Dendritic cell treated with granulocyte-macrophage colony-stimulating factor and Interleukin-4, amounts not matched to agents 40 ng/mL and 50 ng/mL, for 4 days (primary cell): ENCODE results near the gene B3GALT4.
A peak's percentile ranks its signal among the peaks of the same experiment; 100 is the strongest.

ENCODE experiments used
- H3K27ac Mint-ChIP-seq: one replicate; pipeline ENCODE4 v1.8.0; 2022; ENCODE audit warnings: mild to moderate bottlenecking, mixed read lengths
- H3K27me3 Mint-ChIP-seq: one replicate; pipeline ENCODE4 v1.8.0; 2022; ENCODE audit warnings: mild to moderate bottlenecking, mixed read lengths
- H3K36me3 Mint-ChIP-seq: one replicate; pipeline ENCODE4 v1.8.0; 2022; ENCODE audit warnings: low read depth, mixed read lengths
- H3K4me1 Mint-ChIP-seq: one replicate; pipeline ENCODE4 v1.8.0; 2022; ENCODE audit warnings: low read depth, mixed read lengths
- H3K4me3 Mint-ChIP-seq: one replicate; pipeline ENCODE4 v1.8.0; 2022; ENCODE audit warnings: mild to moderate bottlenecking, moderate library complexity, mixed read lengths
- H3K9me3 Mint-ChIP-seq: one replicate; pipeline ENCODE4 v1.8.0; 2022; ENCODE audit warnings: mixed read lengths
- intact Hi-C: fragments of 100-400 bp; cut with micrococcal nuclease; formaldehyde crosslinking; loops from one replicate; pipeline ENCODE4 v1.15.0; 2022

B3GALT4 gene

DNA sequence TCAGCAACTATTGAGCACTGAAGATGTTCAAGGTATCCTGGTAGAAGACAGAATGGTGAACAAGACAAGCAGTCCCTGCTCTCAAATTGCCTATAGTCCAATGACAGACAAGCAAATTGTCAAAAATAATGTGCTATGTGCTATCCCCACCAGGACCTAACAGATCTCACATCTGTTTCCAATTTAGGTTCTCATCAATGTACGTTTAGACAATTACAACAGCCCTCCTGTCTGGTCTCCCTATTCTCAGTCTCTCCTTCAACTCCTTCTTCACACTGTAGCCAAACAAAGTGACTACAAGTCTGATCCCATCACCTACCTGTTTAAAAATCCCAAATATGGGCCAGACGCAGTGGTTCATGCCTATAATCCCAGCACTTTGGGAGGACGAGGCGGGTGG, 29.4 kb downstream of the B3GALT4 start:
- intact Hi-C loops = no loop called here
- no peaks in the 10 kb centered on the region for H3K27me3 Mint-ChIP-seq
- no peak overlapping the region for H3K27ac Mint-ChIP-seq
- peaks cover 59% of the 10 kb centered on the region for H3K4me1 Mint-ChIP-seq
- no peak overlapping the region for H3K4me3 Mint-ChIP-seq
- no peaks in the 10 kb centered on the region for H3K9me3 Mint-ChIP-seq
- peaks cover 89% of the 10 kb centered on the region for H3K36me3 Mint-ChIP-seq

DNA sequence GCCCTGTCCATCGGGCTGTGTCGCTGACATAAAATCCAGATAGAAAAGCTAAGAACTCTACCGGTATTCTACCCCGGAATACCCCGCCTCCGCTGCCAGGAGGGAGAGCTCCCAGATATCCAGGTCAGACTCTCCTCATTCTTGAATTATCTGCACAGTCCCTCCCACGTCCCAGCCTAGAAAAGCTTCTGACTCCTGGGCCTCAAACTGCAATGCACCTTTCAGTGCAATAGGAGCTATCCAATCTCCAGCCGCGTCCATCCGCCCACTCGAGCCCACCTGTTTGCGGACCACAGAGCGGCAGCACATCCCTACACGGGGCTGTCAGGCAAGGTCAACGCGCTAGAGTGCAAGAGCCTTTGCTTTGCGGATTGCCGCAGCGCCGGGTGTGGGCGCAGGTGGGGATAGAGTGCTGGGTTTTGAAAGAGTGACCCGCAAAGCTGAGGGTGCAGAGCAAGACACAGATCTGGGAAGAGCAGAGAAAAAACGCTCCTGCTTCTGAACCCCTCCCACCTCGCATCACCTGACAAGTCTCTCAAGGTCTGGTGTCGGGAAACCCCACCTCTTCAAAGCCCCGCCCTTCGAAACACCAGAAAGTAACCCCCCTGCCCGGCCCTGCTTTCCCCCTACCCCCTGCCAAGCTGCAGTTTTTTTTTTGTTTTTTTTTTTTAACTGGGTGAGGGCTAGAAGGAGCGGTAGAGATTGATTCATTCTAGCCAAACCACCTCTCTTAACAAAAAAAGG, 35.6 kb downstream of the B3GALT4 start:
- intact Hi-C loops = loop anchor here (2.0 to 5.0 kb wide), 2 partner anchors 14 to 35 kb away; partner anchors contain the start of gene RGL2
- H3K36me3 Mint-ChIP-seq = peaks cover 90% of the 10 kb centered on the region
- H3K9me3 Mint-ChIP-seq = no peaks in the 10 kb centered on the region
- peak overlapping the region; percentile 98 for H3K27ac Mint-ChIP-seq
- H3K27me3 Mint-ChIP-seq = no peaks in the 10 kb centered on the region
- H3K4me3 Mint-ChIP-seq = peak overlapping the region; percentile 100
- peaks cover 59% of the 10 kb centered on the region for H3K4me1 Mint-ChIP-seq

DNA sequence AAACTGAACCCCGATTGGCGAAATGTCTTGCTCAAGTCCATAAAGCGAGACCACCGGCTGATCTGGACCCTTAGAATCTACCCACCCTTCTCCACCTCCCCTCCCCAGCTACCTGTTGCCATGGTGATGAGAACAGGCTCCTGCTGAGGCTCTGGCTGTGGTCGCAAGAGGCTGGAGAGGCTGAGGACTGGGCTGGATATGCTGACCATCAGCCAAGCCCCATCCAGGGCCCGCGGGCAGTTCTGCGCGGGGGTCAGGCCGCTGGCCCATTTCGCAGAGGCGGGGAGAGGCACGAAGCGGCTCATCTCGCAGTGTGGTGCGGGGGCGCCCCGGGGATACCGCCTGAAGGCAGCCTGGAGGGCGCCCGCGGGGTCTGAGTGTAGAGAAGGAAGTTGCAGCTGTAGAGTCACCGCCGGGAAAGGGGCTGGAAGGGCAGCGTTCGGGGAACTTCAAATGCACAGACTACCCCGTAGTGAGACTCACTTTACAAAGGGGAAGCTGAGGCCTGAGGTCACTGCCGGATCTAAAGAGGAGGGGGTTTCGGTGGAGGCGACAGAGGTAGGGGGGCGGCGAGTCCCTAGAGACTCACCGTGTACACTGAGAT, 36.3 kb downstream of the B3GALT4 start:
- intact Hi-C loops = loop anchor here (2.0 to 5.0 kb wide), 2 partner anchors 14 to 34 kb away; partner anchors contain the start of gene RGL2
- Mint-ChIP-seq H3K4me1 (peaks cover 60% of the 10 kb centered on the region), H3K27ac (peak overlapping the region; percentile 98), H3K27me3 (no peaks in the 10 kb centered on the region), H3K4me3 (peak overlapping the region; percentile 100), H3K36me3 (peaks cover 94% of the 10 kb centered on the region), H3K9me3 (no peaks in the 10 kb centered on the region)

DNA sequence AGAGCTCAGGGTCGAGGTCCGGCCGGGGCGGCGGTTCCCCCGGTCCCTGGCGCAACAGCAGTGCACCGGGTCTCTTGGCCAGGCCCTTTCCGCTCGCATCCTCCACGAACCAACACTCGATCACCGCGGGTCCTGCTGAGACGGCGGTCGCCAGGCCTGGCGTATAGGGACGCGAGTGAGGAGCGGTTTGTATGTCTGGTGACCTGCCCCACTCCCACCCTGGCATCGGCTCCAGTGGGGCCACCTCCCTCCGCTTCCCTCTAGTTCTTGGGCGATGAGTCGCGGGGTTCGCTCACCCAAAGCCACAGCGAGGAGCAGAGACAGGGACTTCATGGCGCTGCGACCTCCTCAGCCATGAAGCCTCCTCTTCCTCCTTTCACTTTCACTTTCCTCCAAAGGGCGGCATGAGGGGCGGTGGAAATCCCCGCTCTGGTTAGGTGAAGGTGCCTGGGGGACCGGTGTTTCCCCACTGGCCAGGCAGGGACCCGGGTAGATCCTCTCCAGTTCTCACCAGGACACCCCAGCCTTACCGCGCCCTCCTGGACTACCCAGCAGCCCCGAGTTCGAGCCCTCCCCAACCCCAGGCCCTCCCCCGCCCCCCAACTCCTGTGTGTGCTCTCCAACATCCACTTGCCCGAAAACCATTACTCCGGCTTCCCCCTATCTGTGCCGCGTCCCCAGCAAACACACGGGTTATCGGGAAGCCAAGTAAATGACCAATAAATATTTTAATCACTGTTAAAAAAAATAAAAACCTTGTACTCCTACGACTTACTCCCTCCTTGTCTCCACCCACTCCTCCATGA, 37.0 kb downstream of the B3GALT4 start, which contains the start of gene TAPBP:
Gene TAPBP (minus strand): TSS at position 370 of the 806 bp plus-strand sequence. CDS start 37 bp downstream, at position 333.
- intact Hi-C loops = loop anchor here (1.0 to 5.0 kb wide), 3 partner anchors 9 to 33 kb away; partner anchors contain the start of gene RGL2
- Mint-ChIP-seq H3K9me3 (no peaks in the 10 kb centered on the region), H3K27me3 (no peaks in the 10 kb centered on the region), H3K4me1 (peaks cover 62% of the 10 kb centered on the region), H3K27ac (peak within 1 kb of the TSS; percentile 98), H3K4me3 (peak within 1 kb of the TSS; percentile 100), H3K36me3 (peaks cover 94% of the 10 kb centered on the region)

DNA sequence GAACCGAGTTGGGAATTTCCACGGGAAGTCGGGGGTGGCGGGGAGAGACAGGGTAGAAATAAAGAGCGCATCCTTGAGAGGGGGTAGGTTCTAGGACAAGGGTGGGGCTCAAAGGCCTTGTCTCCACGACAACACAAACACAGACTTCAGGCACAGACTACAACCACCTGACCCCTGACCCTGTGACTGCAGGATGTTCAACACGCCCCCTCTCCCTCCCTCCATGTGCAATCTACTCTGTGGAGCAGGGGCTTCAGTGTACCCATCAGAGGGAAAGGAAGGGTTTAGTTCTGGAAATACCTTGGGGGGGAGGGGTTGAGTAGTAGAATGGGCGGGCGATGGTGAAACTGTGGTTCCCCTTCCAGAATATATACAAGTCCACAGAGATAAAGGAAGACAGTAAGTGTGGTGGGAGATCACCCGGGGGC, 37.6 kb downstream of the B3GALT4 start:
- peak overlapping the region; percentile 98 for H3K27ac Mint-ChIP-seq
- H3K27me3 Mint-ChIP-seq = no peaks in the 10 kb centered on the region
- H3K9me3 Mint-ChIP-seq = no peaks in the 10 kb centered on the region
- peaks cover 69% of the 10 kb centered on the region for H3K4me1 Mint-ChIP-seq
- peak overlapping the region; percentile 100 for H3K4me3 Mint-ChIP-seq
- H3K36me3 Mint-ChIP-seq = peaks cover 94% of the 10 kb centered on the region
- intact Hi-C loops = loop anchor here (1.0 to 5.0 kb wide), 2 partner anchors 9 to 33 kb away; no protein-coding TSS in a partner anchor

DNA sequence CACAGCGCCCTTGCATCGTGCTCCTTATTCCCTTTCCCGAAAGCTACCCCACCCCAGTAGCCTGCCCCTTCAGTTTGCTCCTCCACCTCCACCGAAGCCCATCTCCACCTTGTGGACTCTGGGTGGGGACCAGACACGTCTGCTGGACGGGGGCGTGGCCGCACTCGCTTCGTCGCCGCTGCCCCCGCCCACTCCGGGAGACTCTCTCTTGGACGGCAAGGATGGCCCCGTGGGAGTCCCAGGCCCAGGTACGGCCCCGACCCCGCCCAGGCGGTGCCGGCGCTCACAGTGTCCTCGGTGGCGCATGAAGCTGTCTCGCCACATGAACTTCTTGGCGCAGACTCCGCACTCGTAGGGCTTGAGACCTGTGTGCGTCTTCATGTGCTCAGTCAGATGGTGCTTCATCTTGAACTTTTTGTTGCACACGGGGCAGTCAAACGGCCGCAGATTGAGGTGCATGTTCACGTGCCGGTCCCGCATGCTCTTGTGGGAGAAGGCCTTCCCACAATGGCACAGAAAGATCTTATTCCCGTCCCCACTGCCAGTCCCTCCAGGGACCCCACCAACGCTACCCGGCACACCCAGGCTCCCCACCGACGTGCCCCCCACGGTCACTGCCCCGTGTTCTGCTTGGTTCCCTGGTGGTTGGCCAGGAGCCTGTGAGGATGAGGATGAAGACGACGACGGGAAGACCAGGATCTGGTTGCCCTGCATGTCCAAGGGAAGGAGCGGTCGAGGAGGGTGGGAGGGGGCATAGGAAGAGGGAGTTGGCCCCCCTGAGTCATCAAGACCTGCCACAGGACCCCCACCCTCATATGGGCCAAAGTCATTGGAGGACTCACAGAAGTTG, 38.2 kb downstream of the B3GALT4 start:
- H3K9me3 Mint-ChIP-seq = no peaks in the 10 kb centered on the region
- intact Hi-C loops = loop anchor here (1.0 to 5.0 kb wide), 2 partner anchors 8 to 32 kb away; no protein-coding TSS in a partner anchor
- H3K4me3 Mint-ChIP-seq = peak overlapping the region; percentile 100
- peak overlapping the region; percentile 98 for H3K27ac Mint-ChIP-seq
- H3K4me1 Mint-ChIP-seq = peaks cover 75% of the 10 kb centered on the region
- no peaks in the 10 kb centered on the region for H3K27me3 Mint-ChIP-seq
- peaks cover 94% of the 10 kb centered on the region for H3K36me3 Mint-ChIP-seq

DNA sequence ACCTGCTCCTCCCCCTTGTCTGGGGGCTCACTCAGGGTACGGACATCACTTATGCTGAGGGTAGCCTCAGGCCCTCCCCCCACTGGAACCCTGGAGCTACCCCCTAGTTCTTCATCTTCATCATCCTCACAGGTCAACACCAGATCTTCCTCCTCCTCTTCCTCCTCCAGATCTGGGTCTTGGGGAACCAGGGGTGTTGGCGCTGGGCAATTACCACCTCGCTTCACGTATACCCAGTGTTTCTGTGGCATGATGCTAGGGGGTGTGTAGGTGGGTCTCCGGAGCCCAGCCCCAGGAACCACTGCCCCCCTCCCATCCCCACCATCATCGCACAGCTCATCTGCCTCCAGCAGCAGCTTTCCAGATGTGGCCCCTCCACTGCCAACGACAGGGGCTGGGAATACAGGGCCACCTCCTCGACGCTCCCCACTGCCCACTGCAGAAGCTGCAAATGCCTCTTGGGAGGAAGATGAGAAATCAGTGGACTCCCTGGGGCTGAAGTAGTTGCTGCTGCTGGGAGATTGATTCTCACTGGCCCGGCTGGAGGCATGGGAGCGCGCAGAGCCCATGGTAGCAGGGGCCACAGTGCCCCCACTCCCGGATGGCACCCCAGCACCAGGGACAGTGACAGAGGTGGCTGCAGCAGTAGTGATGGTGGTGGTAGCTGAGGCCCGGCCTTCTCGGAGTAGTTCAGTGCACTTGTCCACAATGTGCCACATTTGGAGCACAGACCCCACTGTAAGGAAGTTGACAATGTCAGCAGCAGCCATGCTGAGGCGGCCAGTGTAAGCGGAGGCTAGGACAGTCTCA, 39.1 kb downstream of the B3GALT4 start:
- Mint-ChIP-seq H3K36me3 (peaks cover 94% of the 10 kb centered on the region), H3K27ac (peak overlapping the region; percentile 98)

DNA sequence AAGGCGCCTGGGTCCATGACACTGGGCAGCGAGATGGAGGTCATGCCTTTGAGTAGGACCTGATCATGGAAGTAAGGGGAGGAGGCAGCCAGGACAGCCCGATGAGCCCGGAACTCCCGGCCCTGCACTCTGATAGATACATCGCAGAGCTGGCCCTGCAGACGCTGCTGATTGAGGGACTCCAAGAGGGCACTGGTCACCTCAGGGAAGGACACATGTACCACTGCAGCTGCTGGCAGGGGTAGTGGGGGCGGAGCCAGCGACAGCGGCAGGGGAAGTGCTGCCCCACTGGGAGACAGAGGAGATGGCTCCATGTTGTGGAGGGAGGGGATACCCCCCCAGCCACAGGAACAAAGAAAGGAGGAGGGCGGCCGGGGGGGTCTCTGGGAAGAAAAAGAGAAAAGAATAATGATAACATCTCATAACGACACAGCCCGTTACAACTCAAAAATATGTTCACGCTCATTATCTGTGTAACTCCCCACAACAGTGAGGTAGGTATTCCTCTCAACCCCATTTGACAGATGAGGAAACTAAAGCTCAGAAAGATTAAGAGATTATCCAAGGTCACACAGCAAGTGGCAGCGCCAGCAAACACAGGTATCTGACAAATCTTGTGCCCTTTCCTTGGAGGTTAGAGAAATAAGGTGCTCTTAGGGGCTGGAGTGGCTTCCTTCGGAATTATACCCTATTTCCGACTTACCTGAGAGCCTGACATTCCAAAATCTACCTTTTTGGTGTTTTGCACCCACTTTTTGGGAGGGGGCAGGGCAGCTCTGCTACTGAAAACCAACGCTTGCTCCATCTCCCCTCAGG, 39.9 kb downstream of the B3GALT4 start:
- H3K9me3 Mint-ChIP-seq = no peaks in the 10 kb centered on the region
- H3K4me1 Mint-ChIP-seq = peaks cover 78% of the 10 kb centered on the region
- intact Hi-C loops = no loop called here
- H3K4me3 Mint-ChIP-seq = peak overlapping the region; percentile 76
- peak overlapping the region; percentile 98 for H3K27ac Mint-ChIP-seq
- no peaks in the 10 kb centered on the region for H3K27me3 Mint-ChIP-seq
- peaks cover 92% of the 10 kb centered on the region for H3K36me3 Mint-ChIP-seq

More for the DNA sequence above, 39.1 kb downstream of the B3GALT4 start:
- Mint-ChIP-seq H3K4me3 (peak overlapping the region; percentile 76), H3K4me1 (peaks cover 76% of the 10 kb centered on the region), H3K27me3 (no peaks in the 10 kb centered on the region), H3K9me3 (no peaks in the 10 kb centered on the region)
- intact Hi-C loops = no loop called here

DNA sequence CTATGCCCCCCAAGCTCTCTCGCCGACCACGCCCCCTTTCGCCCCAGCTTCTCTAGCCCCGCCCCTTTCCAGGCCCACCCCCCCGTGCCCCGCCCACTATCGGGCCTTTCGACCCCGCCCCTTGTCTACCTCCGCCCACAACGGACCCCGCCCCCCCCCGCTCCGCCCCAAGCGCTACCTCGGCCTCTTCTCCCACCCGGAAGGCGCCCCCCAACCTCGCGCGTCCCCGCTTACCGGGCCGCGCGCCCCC, 40.4 kb downstream of the B3GALT4 start:
- peak overlapping the region; percentile 98 for H3K27ac Mint-ChIP-seq
- peaks cover 92% of the 10 kb centered on the region for H3K36me3 Mint-ChIP-seq
- no peaks in the 10 kb centered on the region for H3K9me3 Mint-ChIP-seq
- peak overlapping the region; percentile 76 for H3K4me3 Mint-ChIP-seq
- intact Hi-C loops = no loop called here
- no peaks in the 10 kb centered on the region for H3K27me3 Mint-ChIP-seq
- H3K4me1 Mint-ChIP-seq = peaks cover 78% of the 10 kb centered on the region

DNA sequence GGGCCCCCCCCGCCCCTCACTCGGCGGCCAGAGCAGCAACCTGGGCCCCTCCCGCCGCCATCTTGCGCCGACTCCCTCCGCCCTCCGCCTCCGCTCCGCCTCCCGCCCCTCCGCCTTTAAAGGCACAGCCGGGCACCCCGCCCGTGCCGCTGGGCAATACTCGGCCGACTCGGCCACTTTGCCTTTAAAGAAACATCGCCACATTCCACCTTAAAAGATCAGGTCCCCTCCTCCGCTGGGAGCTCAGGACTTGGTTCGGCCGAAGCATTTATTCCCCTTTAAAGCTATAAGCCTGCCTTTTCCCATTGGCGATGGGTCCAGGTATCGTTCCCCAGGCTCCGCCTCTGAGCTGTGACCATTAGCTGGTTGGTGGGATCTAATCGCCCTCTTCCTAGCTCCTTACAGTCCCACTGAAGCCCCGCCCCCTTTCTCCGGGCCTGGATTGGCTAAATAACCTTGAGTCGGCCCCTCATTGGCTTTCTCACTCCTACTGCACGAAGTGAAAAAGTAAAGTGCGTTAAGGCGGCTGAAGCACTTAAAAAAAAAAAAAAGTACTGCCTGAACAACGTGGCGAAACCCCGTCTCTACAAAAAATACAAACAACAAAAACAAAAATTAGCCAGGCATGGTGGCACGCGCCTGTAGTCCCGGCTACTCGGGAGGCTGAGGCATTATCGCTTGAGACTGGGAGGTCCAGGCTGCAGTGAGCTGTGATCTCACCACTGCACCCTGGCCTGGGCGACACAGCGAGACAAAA, 40.9 kb downstream of the B3GALT4 start, which contains the start of gene ZBTB22:
Gene ZBTB22 (minus strand): TSS at position 76 of the 757 bp plus-strand sequence. CDS start 828 bp downstream, outside the sequence.
- H3K4me3 Mint-ChIP-seq = peak within 1 kb of the TSS; percentile 92
- H3K9me3 Mint-ChIP-seq = no peaks in the 10 kb centered on the region
- peaks cover 77% of the 10 kb centered on the region for H3K4me1 Mint-ChIP-seq
- H3K27ac Mint-ChIP-seq = peak within 1 kb of the TSS; percentile 98
- H3K27me3 Mint-ChIP-seq = no peaks in the 10 kb centered on the region
- peaks cover 92% of the 10 kb centered on the region for H3K36me3 Mint-ChIP-seq
- intact Hi-C loops = no loop called here

DNA sequence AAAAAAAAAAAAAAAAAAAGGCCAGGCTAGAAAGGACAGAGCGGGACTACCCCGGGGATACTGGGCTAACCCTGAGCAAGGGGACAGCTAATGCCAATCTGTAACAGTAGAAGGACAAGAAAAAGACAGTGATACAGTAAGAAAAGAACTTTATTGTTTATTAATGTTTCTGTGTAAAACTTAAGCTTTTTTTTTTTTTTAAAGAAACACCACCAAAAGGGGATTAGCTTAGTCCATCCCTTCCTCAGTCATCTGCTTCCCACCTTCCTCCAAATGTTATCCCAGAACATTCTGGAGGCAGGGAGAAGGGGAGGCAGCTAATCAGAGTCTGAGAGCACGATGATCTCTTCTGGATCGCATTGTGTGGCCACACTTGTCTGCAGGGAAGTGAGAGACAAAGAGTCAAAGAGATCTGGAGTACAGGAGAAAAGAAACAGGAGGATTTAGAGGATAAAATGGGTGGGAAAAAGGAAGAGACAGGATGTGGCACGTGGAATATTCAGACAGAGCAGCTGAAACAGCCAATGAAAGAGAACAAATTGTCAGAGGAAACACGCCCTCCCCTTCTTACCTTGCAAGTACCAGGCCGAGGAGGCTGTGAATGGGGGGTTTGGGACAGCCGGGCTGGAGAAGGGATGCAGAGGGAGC, 41.6 kb downstream of the B3GALT4 start:
- H3K4me1 Mint-ChIP-seq = peaks cover 82% of the 10 kb centered on the region
- H3K36me3 Mint-ChIP-seq = peaks cover 88% of the 10 kb centered on the region
- peak overlapping the region; percentile 92 for H3K4me3 Mint-ChIP-seq
- no peaks in the 10 kb centered on the region for H3K9me3 Mint-ChIP-seq
- intact Hi-C loops = no loop called here
- no peaks in the 10 kb centered on the region for H3K27me3 Mint-ChIP-seq
- peak overlapping the region; percentile 98 for H3K27ac Mint-ChIP-seq
